Measurements from ENCODE around the gene GNA14.

DNA sequence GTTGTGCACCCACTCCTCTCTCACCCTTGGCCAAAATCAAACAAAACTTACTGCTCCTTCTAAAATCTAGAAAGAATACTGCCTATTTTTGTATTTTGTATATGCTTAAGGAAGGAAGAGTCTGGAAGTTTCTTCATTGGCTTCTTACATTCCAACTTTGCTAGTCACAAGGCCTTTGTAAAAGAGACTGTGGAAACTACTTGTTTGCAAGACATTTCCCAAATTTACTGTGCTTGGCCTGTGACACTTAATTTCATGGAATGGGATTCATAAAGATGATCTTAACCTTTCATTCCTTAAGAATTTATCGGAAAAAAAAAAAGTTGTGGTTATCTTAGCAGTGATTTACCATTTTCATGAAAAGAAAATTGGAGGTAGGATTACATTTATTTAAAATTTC is 261.9 kb downstream of the GNA14 start:
- TF ChIP-seq, protein P1, sequence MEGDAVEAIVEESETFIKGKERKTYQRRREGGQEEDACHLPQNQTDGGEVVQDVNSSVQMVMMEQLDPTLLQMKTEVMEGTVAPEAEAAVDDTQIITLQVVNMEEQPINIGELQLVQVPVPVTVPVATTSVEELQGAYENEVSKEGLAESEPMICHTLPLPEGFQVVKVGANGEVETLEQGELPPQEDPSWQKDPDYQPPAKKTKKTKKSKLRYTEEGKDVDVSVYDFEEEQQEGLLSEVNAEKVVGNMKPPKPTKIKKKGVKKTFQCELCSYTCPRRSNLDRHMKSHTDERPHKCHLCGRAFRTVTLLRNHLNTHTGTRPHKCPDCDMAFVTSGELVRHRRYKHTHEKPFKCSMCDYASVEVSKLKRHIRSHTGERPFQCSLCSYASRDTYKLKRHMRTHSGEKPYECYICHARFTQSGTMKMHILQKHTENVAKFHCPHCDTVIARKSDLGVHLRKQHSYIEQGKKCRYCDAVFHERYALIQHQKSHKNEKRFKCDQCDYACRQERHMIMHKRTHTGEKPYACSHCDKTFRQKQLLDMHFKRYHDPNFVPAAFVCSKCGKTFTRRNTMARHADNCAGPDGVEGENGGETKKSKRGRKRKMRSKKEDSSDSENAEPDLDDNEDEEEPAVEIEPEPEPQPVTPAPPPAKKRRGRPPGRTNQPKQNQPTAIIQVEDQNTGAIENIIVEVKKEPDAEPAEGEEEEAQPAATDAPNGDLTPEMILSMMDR (IDR thresholded peaks at IDR 0.05 in 2 of 3, conservative IDR thresholded peaks at IDR 0.05 in 1 of 3; ENCODE audit: borderline replicate concordance in 1 of 3, insufficient read depth in 1 of 3, low read depth in 2 of 3, low read length in 2 of 3) = no peak
- no peak for TF ChIP-seq POLR2AphosphoS5 (IDR thresholded peaks at IDR 0.05; ENCODE audit: low read depth, low read length)
- TF ChIP-seq EZH2 (IDR thresholded peaks at IDR 0.05) = no peak
